Measurements from ENCODE around the gene HRH4. TPM values are rescaled to one million over a fixed set of nuclear protein-coding genes. Genes with fewer than 3 reads are reported as not detected.
A peak's percentile ranks its signal among the peaks of the same experiment; 100 is the strongest.

Gene HRH4
- total and polyA plus RNA-seq, 2 of the 13 experiments (the other 11 are each of a cell fraction or from before 2014, with no cell fraction given) = not detected

GRCh38 chr18:24426398-24427294, 33.8 kb upstream of the HRH4 start, which contains the start of gene IMPACT (continued):
- TF ChIP-seq, protein P1, sequence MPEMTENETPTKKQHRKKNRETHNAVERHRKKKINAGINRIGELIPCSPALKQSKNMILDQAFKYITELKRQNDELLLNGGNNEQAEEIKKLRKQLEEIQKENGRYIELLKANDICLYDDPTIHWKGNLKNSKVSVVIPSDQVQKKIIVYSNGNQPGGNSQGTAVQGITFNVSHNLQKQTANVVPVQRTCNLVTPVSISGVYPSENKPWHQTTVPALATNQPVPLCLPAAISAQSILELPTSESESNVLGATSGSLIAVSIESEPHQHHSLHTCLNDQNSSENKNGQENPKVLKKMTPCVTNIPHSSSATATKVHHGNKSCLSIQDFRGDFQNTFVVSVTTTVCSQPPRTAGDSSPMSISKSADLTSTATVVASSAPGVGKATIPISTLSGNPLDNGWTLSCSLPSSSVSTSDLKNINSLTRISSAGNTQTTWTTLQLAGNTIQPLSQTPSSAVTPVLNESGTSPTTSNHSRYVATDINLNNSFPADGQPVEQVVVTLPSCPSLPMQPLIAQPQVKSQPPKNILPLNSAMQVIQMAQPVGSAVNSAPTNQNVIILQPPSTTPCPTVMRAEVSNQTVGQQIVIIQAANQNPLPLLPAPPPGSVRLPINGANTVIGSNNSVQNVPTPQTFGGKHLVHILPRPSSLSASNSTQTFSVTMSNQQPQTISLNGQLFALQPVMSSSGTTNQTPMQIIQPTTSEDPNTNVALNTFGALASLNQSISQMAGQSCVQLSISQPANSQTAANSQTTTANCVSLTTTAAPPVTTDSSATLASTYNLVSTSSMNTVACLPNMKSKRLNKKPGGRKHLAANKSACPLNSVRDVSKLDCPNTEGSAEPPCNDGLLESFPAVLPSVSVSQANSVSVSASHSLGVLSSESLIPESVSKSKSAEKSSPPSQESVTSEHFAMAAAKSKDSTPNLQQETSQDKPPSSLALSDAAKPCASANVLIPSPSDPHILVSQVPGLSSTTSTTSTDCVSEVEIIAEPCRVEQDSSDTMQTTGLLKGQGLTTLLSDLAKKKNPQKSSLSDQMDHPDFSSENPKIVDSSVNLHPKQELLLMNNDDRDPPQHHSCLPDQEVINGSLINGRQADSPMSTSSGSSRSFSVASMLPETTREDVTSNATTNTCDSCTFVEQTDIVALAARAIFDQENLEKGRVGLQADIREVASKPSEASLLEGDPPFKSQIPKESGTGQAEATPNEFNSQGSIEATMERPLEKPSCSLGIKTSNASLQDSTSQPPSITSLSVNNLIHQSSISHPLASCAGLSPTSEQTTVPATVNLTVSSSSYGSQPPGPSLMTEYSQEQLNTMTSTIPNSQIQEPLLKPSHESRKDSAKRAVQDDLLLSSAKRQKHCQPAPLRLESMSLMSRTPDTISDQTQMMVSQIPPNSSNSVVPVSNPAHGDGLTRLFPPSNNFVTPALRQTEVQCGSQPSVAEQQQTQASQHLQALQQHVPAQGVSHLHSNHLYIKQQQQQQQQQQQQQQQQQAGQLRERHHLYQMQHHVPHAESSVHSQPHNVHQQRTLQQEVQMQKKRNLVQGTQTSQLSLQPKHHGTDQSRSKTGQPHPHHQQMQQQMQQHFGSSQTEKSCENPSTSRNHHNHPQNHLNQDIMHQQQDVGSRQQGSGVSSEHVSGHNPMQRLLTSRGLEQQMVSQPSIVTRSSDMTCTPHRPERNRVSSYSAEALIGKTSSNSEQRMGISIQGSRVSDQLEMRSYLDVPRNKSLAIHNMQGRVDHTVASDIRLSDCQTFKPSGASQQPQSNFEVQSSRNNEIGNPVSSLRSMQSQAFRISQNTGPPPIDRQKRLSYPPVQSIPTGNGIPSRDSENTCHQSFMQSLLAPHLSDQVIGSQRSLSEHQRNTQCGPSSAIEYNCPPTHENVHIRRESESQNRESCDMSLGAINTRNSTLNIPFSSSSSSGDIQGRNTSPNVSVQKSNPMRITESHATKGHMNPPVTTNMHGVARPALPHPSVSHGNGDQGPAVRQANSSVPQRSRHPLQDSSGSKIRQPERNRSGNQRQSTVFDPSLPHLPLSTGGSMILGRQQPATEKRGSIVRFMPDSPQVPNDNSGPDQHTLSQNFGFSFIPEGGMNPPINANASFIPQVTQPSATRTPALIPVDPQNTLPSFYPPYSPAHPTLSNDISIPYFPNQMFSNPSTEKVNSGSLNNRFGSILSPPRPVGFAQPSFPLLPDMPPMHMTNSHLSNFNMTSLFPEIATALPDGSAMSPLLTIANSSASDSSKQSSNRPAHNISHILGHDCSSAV (CRISPR knock-in tag; IDR thresholded peaks at IDR 0.05; ENCODE audit: borderline replicate concordance) = no peak
- TF ChIP-seq FOXC1 (CRISPR knock-in tag; IDR thresholded peaks at IDR 0.05; ENCODE audit: borderline replicate concordance) = peak; percentile 88
- no peak for TF ChIP-seq STAG1 (CRISPR knock-in tag; IDR thresholded peaks at IDR 0.05)
- TF ChIP-seq ZNF549 (CRISPR knock-in tag; IDR thresholded peaks at IDR 0.05) = no peak
- 0 out of 2 replicates have a peak, but pooled peaks have one; percentile 26 for TF ChIP-seq ZSCAN31 (CRISPR knock-in tag; IDR thresholded peaks at IDR 0.05; ENCODE audit: low read depth)
- TF ChIP-seq PRPF4 (IDR thresholded peaks at IDR 0.05; ENCODE audit: low read depth, low read length, poor library complexity, severe bottlenecking) = no peak
- TF ChIP-seq, protein P2, sequence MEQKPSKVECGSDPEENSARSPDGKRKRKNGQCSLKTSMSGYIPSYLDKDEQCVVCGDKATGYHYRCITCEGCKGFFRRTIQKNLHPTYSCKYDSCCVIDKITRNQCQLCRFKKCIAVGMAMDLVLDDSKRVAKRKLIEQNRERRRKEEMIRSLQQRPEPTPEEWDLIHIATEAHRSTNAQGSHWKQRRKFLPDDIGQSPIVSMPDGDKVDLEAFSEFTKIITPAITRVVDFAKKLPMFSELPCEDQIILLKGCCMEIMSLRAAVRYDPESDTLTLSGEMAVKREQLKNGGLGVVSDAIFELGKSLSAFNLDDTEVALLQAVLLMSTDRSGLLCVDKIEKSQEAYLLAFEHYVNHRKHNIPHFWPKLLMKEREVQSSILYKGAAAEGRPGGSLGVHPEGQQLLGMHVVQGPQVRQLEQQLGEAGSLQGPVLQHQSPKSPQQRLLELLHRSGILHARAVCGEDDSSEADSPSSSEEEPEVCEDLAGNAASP (CRISPR knock-in tag; IDR thresholded peaks at IDR 0.05; ENCODE audit: borderline replicate concordance) = no peak
- TF ChIP-seq ZNF275 (CRISPR knock-in tag; IDR thresholded peaks at IDR 0.05; ENCODE audit: borderline replicate concordance) = no peak
- TF ChIP-seq, protein P3, sequence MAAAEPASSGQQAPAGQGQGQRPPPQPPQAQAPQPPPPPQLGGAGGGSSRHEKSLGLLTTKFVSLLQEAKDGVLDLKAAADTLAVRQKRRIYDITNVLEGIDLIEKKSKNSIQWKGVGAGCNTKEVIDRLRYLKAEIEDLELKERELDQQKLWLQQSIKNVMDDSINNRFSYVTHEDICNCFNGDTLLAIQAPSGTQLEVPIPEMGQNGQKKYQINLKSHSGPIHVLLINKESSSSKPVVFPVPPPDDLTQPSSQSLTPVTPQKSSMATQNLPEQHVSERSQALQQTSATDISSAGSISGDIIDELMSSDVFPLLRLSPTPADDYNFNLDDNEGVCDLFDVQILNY (CRISPR knock-in tag; conservative IDR thresholded peaks at IDR 0.05) = no peak
- no peak for TF ChIP-seq RXRA (CRISPR knock-in tag; IDR thresholded peaks at IDR 0.05)
- peak; percentile 69; the same call in 1 of the 2 replicates for TF ChIP-seq SP4 (CRISPR knock-in tag; IDR thresholded peaks at IDR 0.05)
- no peak for TF ChIP-seq CBFB (CRISPR knock-in tag; IDR thresholded peaks at IDR 0.05)
- TF ChIP-seq RFX3 (CRISPR knock-in tag; IDR thresholded peaks at IDR 0.05) = no peak
- TF ChIP-seq ZNF660 (CRISPR knock-in tag; IDR thresholded peaks at IDR 0.05; ENCODE audit: borderline replicate concordance, low read depth) = no peak
- TF ChIP-seq ZBTB38 (CRISPR knock-in tag; IDR thresholded peaks at IDR 0.05) = no peak
- TF ChIP-seq, protein P4, sequence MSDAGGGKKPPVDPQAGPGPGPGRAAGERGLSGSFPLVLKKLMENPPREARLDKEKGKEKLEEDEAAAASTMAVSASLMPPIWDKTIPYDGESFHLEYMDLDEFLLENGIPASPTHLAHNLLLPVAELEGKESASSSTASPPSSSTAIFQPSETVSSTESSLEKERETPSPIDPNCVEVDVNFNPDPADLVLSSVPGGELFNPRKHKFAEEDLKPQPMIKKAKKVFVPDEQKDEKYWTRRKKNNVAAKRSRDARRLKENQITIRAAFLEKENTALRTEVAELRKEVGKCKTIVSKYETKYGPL (CRISPR knock-in tag; IDR thresholded peaks at IDR 0.05) = no peak
